Breast epithelium (tissue), 4 donors: ENCODE results near the gene OPN1MW3. TPM values are rescaled to one million over a fixed set of nuclear protein-coding genes. Genes with fewer than 3 reads are reported as not detected.

Experiments used
- DNase-seq, 2 donors: peaks; one replicate each; pipeline ENCODE4 v3.0.0-alpha.2; 2019; ENCODE audit warnings: low spot score in 2 of 2
- H3K27ac ChIP-seq, 2 donors: fragments of 200-600 bp; sonication (generic) in 1 of 2; one replicate each; pipeline ENCODE4 v1.5.1; 2016 to 2019; ENCODE audit warnings: mild to moderate bottlenecking in 1 of 2
- H3K27me3 ChIP-seq, 2 donors: fragments of 200-600 bp; sonication (generic) in 1 of 2; one replicate each; pipeline versions ENCODE4 v1.5.1 to v1.6.0; 2017 to 2019; ENCODE audit warnings: control low read depth in 1 of 2, mild to moderate bottlenecking in 1 of 2
- H3K36me3 ChIP-seq: fragments of 200-600 bp; one replicate; pipeline ENCODE4 v1.5.1; 2019
- H3K4me1 ChIP-seq, 2 donors: fragments of 200-600 bp; sonication (generic); one replicate each; pipeline ENCODE4 v1.5.1; 2016 to 2019; ENCODE audit warnings: control low read depth in 1 of 2
- H3K4me3 ChIP-seq, 3 donors: fragments of 200-600 bp; sonication (generic); 1 replicate in 2 of 3; 2 replicates in 1 of 3; pipeline ENCODE4 v1.5.1; 2016 to 2019; ENCODE audit warnings: mild to moderate bottlenecking in 3 of 3, moderate library complexity in 2 of 3
- H3K9me3 ChIP-seq, 2 donors: fragments of 200-600 bp; sonication (generic) in 1 of 2; one replicate each; pipeline ENCODE4 v1.5.1; 2016 to 2019; ENCODE audit warnings: control low read depth in 1 of 2
- CTCF ChIP-seq, 3 donors: fragments of 450-650 bp; IDR thresholded peaks; one replicate each; pipeline ENCODE4 v1.5.1; 2016 to 2017; ENCODE audit warnings: antibody characterized with exemption in 3 of 3, mild to moderate bottlenecking in 3 of 3, moderate library complexity in 3 of 3
- POLR2A ChIP-seq: fragments of 450-650 bp; IDR thresholded peaks from one replicate; pipeline ENCODE4 v1.6.1; 2016; ENCODE audit warnings: antibody characterized with exemption, mild to moderate bottlenecking, moderate library complexity
- POLR2AphosphoS5 ChIP-seq, 3 donors: sonication (generic); formaldehyde crosslinking; IDR thresholded peaks; one replicate each; pipeline ENCODE4 v1.6.1; 2017; ENCODE audit warnings: antibody characterized with exemption in 3 of 3
- intact Hi-C: fragments of 100-400 bp; cut with DNase I; formaldehyde crosslinking; loops from one replicate; pipeline ENCODE4 v1.15.1; 2023; ENCODE audit warnings: low total_unique reads
- total RNA-seq, 3 donors: library from RNA; depleted of rRNA; stranded (reverse); fragments of >200 nt; gene quantifications; one replicate each; pipeline ENCODE4 v1.1.0, GENCODE V29; 2016

The OPN1MW3 gene
- total RNA-seq, 3 donors from 2014 or later: not detected

GRCh38 chrX:154320406-154320805 is 63.0 kb downstream of the OPN1MW3 start:
- H3K36me3 ChIP-seq: no peaks in the 10 kb centered on the region
- TF ChIP-seq POLR2A (no peak), POLR2AphosphoS5 (IDR thresholded peaks at IDR 0.05) (no peak), CTCF (IDR thresholded peaks at IDR 0.05) (no peak)
- DNase-seq: no peak
- H3K4me3 ChIP-seq: no peak overlapping the region
- intact Hi-C loops: no loop called here
- H3K27me3 ChIP-seq: peaks cover 0 to 50% of the 10 kb centered on the region in 2 donors
- H3K27ac ChIP-seq: no peak overlapping the region
- no peaks in the 10 kb centered on the region for H3K4me1 ChIP-seq
- no peaks in the 10 kb centered on the region for H3K9me3 ChIP-seq

Other genes with a start within 250 kb of the OPN1MW3 start
- gene IRAK1, start 237.7 kb upstream of the OPN1MW3 start, total RNA-seq: 10 to 100 TPM; 43.7 to 66.2 (median 50.8) TPM
- 10 to 100 TPM; 56.3 to 58.3 (median 57.8) TPM for gene MECP2, start 159.9 kb upstream of the OPN1MW3 start, total RNA-seq
- gene OPN1LW, start 113.3 kb upstream of the OPN1MW3 start, total RNA-seq: not detected
- not detected for gene OPN1MW, start 75.0 kb upstream of the OPN1MW3 start, total RNA-seq
- not detected for gene OPN1MW2, start 37.8 kb upstream of the OPN1MW3 start, total RNA-seq
- not detected for gene TEX28, start 37.5 kb downstream of the OPN1MW3 start, total RNA-seq
- under 1 TPM in 1 of 3 donors, not detected in 2; 0.16 TPM for gene TKTL1, start 38.2 kb downstream of the OPN1MW3 start, total RNA-seq
- gene FLNA, start 117.1 kb downstream of the OPN1MW3 start, total RNA-seq: 100 to 1,000 TPM; 416 to 675 (median 622) TPM
- 10 to 100 TPM; 33.8 to 48.1 (median 45.6) TPM for gene EMD, start 121.7 kb downstream of the OPN1MW3 start, total RNA-seq
- gene RPL10, start 140.8 kb downstream of the OPN1MW3 start, total RNA-seq: 1,000 to 10,000 TPM; 8,496 to 9,265 (median 8,695) TPM
- 10 to 100 TPM; 26.2 to 44.3 (median 26.9) TPM for gene DNASE1L1, start 151.7 kb downstream of the OPN1MW3 start, total RNA-seq
- 10 to 100 TPM; 27.7 to 53.7 (median 44.2) TPM for gene TAFAZZIN, start 154.0 kb downstream of the OPN1MW3 start, total RNA-seq
- gene ATP6AP1, start 171.1 kb downstream of the OPN1MW3 start, total RNA-seq: 10 to 100 TPM; 31.5 to 57.1 (median 34.8) TPM
- gene GDI1, start 179.6 kb downstream of the OPN1MW3 start, total RNA-seq: 100 to 1,000 TPM in 1 of 3 donors, 10 to 100 TPM in 2; 94.0 to 105 (median 97.3) TPM
- gene FAM50A, start 186.6 kb downstream of the OPN1MW3 start, total RNA-seq: 10 to 100 TPM; 30.7 to 94.4 (median 64.2) TPM
- 10 to 100 TPM in 2 of 3 donors, 1 to 10 TPM in 1; 6.1 to 10.8 (median 10.1) TPM for gene PLXNA3, start 200.7 kb downstream of the OPN1MW3 start, total RNA-seq
- 10 to 100 TPM; 21.1 to 38.0 (median 28.8) TPM for gene LAGE3, start 221.7 kb downstream of the OPN1MW3 start, total RNA-seq
- gene UBL4A, start 229.0 kb downstream of the OPN1MW3 start, total RNA-seq: 10 to 100 TPM; 36.2 to 40.1 (median 38.3) TPM
- gene SLC10A3, start 233.0 kb downstream of the OPN1MW3 start, total RNA-seq: 10 to 100 TPM; 17.0 to 24.0 (median 19.5) TPM